Prostate gland (tissue), 2 donors: Measurements from ENCODE around the gene CEBPE. TPM values are rescaled to one million over a fixed set of nuclear protein-coding genes. Genes with fewer than 3 reads are reported as not detected.

Source experiments
- DNase-seq: peaks from one replicate; pipeline ENCODE4 v3.0.0-alpha.2; 2019; ENCODE audit warnings: low spot score
- H3K27ac ChIP-seq, 2 donors: fragments of 200-600 bp; sonication (generic); 2 replicates each; pipeline ENCODE4 v1.5.1; 2017 to 2019
- H3K27me3 ChIP-seq: fragments of 200-600 bp; sonication (generic); replicated peaks from 2 replicates; pipeline ENCODE4 v1.5.1; 2019; ENCODE audit not compliant: insufficient read depth
- H3K36me3 ChIP-seq, 2 donors: fragments of 200-600 bp; sonication (generic); 1 replicate in 1 of 2; 2 replicates in 1 of 2; pipeline versions ENCODE4 v1.5.1 to v1.8.1; 2017 to 2019
- H3K4me1 ChIP-seq: fragments of 200-600 bp; sonication (generic); replicated peaks from 2 replicates; pipeline ENCODE4 v1.5.1; 2019
- H3K4me3 ChIP-seq, 2 donors: fragments of 200-600 bp; sonication (generic); 2 replicates each; pipeline ENCODE4 v1.5.1; 2017 to 2019
- H3K9me3 ChIP-seq: fragments of 200-600 bp; sonication (generic); 2 replicates; pipeline ENCODE4 v1.5.1; 2017
- POLR2A ChIP-seq: fragments of 450-650 bp; IDR thresholded peaks from one replicate; pipeline ENCODE4 v1.6.1; 2016; ENCODE audit warnings: antibody characterized with exemption, mild to moderate bottlenecking
- POLR2AphosphoS5 ChIP-seq: sonication (generic); formaldehyde crosslinking; IDR thresholded peaks from one replicate; pipeline ENCODE4 v1.6.1; 2017; ENCODE audit warnings: antibody characterized with exemption
- WGBS: methylation state at CpG from one replicate; pipeline ENCODE4 v1.1.5; 2018; 5-methylcytosine and 5-hydroxymethylcytosine counted together
- intact Hi-C: fragments of 100-400 bp; cut with DNase I; formaldehyde crosslinking; loops from one replicate; pipeline ENCODE4 v1.14.2; 2022
- total RNA-seq, 2 donors: library from RNA; depleted of rRNA; stranded (reverse); fragments of >200 nt; gene quantifications; one replicate each; pipeline ENCODE4 v1.1.0, GENCODE V29; 2016
- TF ChIP-seq, protein P1 (sequence below), 4 experiments: fragments of 200-600 bp in 2 of 4; fragments of 450-650 bp in 2 of 4; sonication (generic) in 2 of 4; IDR thresholded peaks; 1 replicate in 3 of 4; 2 replicates in 1 of 4; pipeline ENCODE4 v1.5.1; 2016 to 2019; ENCODE audit warnings: antibody characterized with exemption in 4 of 4, mild to moderate bottlenecking in 2 of 4, moderate library complexity in 2 of 4

The CEBPE gene
- total RNA-seq, 2 donors from 2014 or later: not detected

DNA sequence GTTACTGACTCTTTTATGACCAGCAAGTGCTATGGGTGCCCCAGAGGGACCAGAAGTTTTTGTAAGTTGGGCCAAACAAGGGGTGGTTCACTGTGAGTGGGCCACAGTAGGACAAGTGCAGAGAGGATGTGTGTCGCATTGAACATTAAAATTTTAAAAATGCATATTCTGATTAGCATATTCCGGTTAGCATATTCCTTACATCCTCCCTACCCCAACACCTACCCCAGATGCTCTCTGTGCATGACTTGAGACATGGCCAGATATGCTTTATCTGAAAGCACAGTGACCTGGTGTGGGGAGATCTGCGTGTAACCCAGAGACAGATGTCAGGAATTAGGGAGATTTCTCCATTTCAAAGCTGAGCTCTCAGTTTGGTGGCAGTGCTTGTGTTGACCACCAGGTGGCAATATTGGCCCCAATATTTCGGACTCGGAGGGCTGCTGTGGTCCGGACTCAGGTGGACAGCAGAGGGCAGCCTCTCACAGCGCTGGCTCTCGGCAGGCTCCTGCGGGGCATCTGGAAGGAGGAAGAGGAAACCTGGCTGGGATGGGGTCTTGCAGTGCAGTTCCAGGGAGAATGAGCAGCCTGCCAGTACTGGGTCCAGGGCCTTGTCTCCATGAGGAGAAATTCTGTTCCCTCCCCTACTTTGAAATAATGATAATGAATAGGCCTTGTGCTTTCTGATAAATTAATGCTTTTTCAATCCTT is 1.6 kb upstream of the CEBPE start:
- TF ChIP-seq POLR2AphosphoS5 (peak; percentile 86), POLR2A (no peak)
- TF ChIP-seq, protein P1, sequence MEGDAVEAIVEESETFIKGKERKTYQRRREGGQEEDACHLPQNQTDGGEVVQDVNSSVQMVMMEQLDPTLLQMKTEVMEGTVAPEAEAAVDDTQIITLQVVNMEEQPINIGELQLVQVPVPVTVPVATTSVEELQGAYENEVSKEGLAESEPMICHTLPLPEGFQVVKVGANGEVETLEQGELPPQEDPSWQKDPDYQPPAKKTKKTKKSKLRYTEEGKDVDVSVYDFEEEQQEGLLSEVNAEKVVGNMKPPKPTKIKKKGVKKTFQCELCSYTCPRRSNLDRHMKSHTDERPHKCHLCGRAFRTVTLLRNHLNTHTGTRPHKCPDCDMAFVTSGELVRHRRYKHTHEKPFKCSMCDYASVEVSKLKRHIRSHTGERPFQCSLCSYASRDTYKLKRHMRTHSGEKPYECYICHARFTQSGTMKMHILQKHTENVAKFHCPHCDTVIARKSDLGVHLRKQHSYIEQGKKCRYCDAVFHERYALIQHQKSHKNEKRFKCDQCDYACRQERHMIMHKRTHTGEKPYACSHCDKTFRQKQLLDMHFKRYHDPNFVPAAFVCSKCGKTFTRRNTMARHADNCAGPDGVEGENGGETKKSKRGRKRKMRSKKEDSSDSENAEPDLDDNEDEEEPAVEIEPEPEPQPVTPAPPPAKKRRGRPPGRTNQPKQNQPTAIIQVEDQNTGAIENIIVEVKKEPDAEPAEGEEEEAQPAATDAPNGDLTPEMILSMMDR (IDR thresholded peaks at IDR 0.05): peak; percentile 99 to 100 (median 100)
- peak; percentile 88 for DNase-seq
- intact Hi-C loops: loop anchor here (1.0 to 10.0 kb wide), 2 partner anchors 67 to 184 kb away; partner anchors contain the start of genes BCL2L2 and PPP1R3E
- H3K36me3 ChIP-seq: no peaks in the 10 kb centered on the region
- no peaks in the 10 kb centered on the region for H3K4me1 ChIP-seq
- H3K27me3 ChIP-seq: peaks cover 3% of the 10 kb centered on the region
- no peaks in the 10 kb centered on the region for H3K9me3 ChIP-seq
- WGBS: 25% methylated on average over 7 of the region's 9 CpGs
- H3K27ac ChIP-seq: peak overlapping the region in 1 of 2 donors; percentile 0
- no peak overlapping the region for H3K4me3 ChIP-seq

DNA sequence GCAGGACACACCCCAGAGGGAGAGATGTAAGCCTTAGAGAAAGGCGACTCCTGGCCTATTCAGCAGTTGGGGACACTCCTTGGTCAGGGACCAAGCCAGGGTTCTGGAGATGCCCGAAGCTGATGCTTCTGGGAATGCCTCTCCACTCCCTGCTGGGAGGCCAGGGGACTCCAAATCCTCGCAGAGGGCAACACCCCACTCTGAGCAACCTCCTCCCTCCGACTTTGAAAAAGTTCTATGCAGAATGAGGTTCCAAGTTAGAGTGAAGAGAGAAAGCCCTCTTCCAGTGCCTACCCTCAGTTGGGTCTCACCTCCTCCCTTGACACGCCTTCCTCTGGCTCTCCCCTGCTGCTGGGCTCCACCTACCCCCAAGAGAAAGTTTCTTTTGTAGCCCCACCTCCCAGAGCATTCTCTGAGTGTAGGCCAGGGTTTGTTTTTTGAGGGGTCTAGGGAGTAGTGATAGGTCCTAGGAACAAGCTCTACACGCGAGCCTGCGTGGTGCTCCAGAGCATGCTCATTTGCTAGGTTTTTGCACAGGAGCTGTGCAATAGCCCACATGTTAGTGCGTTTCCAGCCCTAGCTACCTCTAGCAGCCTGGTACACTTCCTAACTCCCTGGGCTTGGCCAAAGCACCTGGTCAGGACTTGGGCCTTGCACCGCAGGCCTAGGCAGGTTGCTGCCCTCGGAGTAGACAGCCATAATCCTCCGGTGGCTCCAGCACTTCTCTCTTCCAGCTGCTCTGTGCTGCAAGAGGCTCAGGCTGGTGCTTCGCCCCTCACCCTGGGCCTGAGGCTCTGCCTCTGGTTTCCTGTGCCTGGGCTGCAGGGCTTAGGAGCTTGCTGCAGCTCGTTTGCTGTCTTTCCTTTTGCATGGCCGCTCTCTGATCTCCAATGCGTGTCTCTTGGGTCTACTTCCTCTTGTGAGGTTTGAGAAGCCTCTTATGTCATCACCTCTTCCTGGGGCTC is 590 bp upstream of the CEBPE start:
- intact Hi-C loops: loop anchor here (10.0 kb wide), 1 partner anchor 185 kb away; the partner anchor contains the start of genes BCL2L2 and PPP1R3E

DNA sequence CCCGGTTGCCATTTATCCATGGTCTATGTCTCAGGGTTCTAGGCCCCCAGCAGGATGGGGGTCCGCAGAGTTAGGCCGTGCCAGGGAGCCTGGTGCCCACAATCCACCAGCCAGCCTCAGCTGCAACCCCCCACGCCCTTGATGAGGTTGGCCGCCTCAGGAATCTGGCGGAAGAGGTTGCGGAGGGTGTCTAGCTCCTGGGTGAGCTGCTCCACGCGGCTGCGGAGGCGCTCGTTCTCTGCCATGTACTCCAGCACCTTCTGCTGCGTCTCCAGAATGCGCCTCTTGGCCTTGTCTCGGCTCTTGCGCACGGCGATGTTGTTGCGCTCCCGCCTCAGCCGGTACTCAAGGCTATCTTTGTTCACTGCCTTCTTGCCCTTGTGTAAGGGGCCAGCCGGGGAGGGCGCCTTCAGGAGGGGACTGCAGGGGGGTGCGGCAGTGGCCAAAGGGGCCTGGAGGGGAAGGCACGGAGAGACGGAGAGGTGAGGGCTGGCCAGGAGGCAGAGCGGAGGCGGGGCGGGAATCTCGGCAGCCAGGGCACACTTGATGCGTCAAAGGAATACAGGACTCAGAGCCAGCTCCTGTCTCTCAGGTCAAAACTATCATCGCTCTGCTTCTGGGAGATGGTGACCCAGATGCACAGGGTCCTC is 1.6 kb downstream of the CEBPE start:
- H3K4me3 ChIP-seq: no peak overlapping the region
- TF ChIP-seq POLR2AphosphoS5 (no peak), POLR2A (no peak)
- TF ChIP-seq, protein P1 (IDR thresholded peaks at IDR 0.05): no peak
- no peak for DNase-seq
- H3K36me3 ChIP-seq: no peaks in the 10 kb centered on the region
- H3K27ac ChIP-seq: no peak overlapping the region
- intact Hi-C loops: no loop called here
- H3K4me1 ChIP-seq: no peaks in the 10 kb centered on the region
- 85% methylated on average over 32 of the region's 32 CpGs for WGBS
- H3K9me3 ChIP-seq: no peaks in the 10 kb centered on the region
- peaks cover 9% of the 10 kb centered on the region for H3K27me3 ChIP-seq

More for the DNA sequence above, 590 bp upstream of the CEBPE start:
- H3K4me1 ChIP-seq: no peaks in the 10 kb centered on the region
- no peaks in the 10 kb centered on the region for H3K36me3 ChIP-seq
- TF ChIP-seq, protein P1 (IDR thresholded peaks at IDR 0.05): no peak
- TF ChIP-seq POLR2A (no peak), POLR2AphosphoS5 (no peak)
- 76% methylated on average over 16 of the region's 16 CpGs for WGBS
- no peak overlapping the region for H3K4me3 ChIP-seq
- DNase-seq: no peak
- H3K27me3 ChIP-seq: peaks cover 3% of the 10 kb centered on the region
- no peaks in the 10 kb centered on the region for H3K9me3 ChIP-seq
- H3K27ac ChIP-seq: no peak overlapping the region

DNA sequence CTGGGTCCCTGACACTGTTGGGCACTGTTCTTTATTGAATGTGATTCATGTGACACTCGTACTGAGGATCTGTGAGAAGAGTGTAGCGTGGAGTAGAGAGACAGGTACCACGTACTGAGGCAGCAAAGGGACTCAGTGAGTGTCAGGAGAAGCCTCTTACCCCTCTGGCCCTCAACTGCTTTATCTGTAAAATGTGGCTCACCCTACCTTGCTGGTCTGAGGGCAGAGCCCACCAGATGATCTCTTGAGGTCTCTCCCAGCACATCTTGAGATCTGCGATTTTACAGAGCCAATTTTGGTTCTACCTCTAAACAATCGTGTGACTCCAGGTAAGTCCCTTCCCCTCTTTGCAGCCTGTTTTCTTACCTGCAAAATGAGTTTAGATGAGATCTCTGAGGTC is 3.1 kb downstream of the CEBPE start:
- intact Hi-C loops: no loop called here
- 87% methylated on average over 5 of the region's 5 CpGs for WGBS
- peaks cover 9% of the 10 kb centered on the region for H3K27me3 ChIP-seq

More for the DNA sequence above, 3.1 kb downstream of the CEBPE start:
- Histone ChIP-seq H3K4me3 (no peak overlapping the region), H3K27ac (no peak overlapping the region), H3K36me3 (no peaks in the 10 kb centered on the region), H3K4me1 (no peaks in the 10 kb centered on the region), H3K9me3 (no peaks in the 10 kb centered on the region)
- DNase-seq: no peak
- no peak for TF ChIP-seq POLR2A
- TF ChIP-seq, protein P1 (IDR thresholded peaks at IDR 0.05): no peak
- no peak for TF ChIP-seq POLR2AphosphoS5
